H1 (cell line): ENCODE data around the gene TAC4. TPM values are rescaled to one million over a fixed set of nuclear protein-coding genes. Genes with fewer than 3 reads are reported as not detected.

Experiments
- CTCF ChIA-PET: fragments of 300-600 bp; sonication (Branson Sonifier 250); formaldehyde crosslinking; loops from one replicate; lab custom pipeline; 2021; ENCODE audit not compliant: partially characterized antibody; lab: Charles Lee
- POLR2A ChIA-PET: fragments of 300-600 bp; sonication (Branson Sonifier 250); formaldehyde crosslinking; loops from one replicate; lab custom pipeline; 2021; ENCODE audit warnings: inconsistent platforms; ENCODE audit not compliant: partially characterized antibody; lab: Charles Lee
- DNase-seq, 2 experiments: peaks; one replicate each; pipeline versions ENCODE4 v3.0.0 to v3.0.0-alpha.2; 2010 to 2022; ENCODE audit warnings: low spot score in 2 of 2, low read depth in 1 of 2, mixed read lengths in 1 of 2
- FAIRE-seq: peaks from 2 replicates; lab custom pipeline; 2011; peaks lifted over from hg19 to GRCh38; lab: Jason Lieb, UNC
- H2AFZ ChIP-seq: 2 replicates; pipeline ENCODE4 v1.8.1; 2012; ENCODE audit warnings: low read length, inconsistent platforms
- H2AK5ac ChIP-seq: 2 replicates; pipeline ENCODE4 v1.6.1; 2013; ENCODE audit warnings: low read depth, low read length
- H2BK120ac ChIP-seq: replicated peaks from 2 replicates; pipeline ENCODE3; 2013; ENCODE audit warnings: low read depth, low read length, inconsistent platforms
- H2BK12ac ChIP-seq: 2 replicates; pipeline ENCODE4 v1.6.1; 2013; ENCODE audit warnings: low read depth, low read length
- H2BK15ac ChIP-seq: 2 replicates; pipeline ENCODE4 v1.6.1; 2013; ENCODE audit warnings: low read length
- H2BK20ac ChIP-seq: 2 replicates; pipeline ENCODE4 v1.6.1; 2013; ENCODE audit warnings: low read length
- H2BK5ac ChIP-seq: 2 replicates; pipeline ENCODE4 v1.6.1; 2013; ENCODE audit warnings: low read depth, low read length
- H3K14ac ChIP-seq: 2 replicates; pipeline ENCODE4 v1.6.1; 2013; ENCODE audit warnings: inconsistent platforms; ENCODE audit not compliant: insufficient read length
- H3K18ac ChIP-seq: 2 replicates; pipeline ENCODE4 v1.6.1; 2013; ENCODE audit warnings: low read length; ENCODE audit errors: extremely low read depth
- H3K23ac ChIP-seq: 2 replicates; pipeline ENCODE4 v1.6.1; 2013; ENCODE audit warnings: inconsistent platforms; ENCODE audit not compliant: insufficient read length
- H3K23me2 ChIP-seq: 2 replicates; pipeline ENCODE4 v1.6.1; 2013; ENCODE audit warnings: low read depth, low read length
- H3K27ac ChIP-seq: 2 replicates; pipeline ENCODE4 v1.6.1; 2011; ENCODE audit warnings: low read depth, low read length, inconsistent platforms
- H3K27me3 ChIP-seq, 4 experiments: replicated peaks in 1 of 4; 1 replicate in 1 of 4; 2 replicates in 3 of 4; pipeline versions ENCODE4 v1.6.1 to v1.8.1; 2011 to 2013; ENCODE audit warnings: low read length in 3 of 4, mild to moderate bottlenecking in 3 of 4, inconsistent platforms in 2 of 4, mixed read lengths in 2 of 4, moderate library complexity in 1 of 4; ENCODE audit not compliant: control insufficient read depth in 3 of 4, insufficient read depth in 3 of 4; ENCODE audit errors: extremely low read depth in 1 of 4
- H3K36me3 ChIP-seq, 4 experiments: 2 replicates each; pipeline versions ENCODE4 v1.6.1 to v1.8.1; 2011 to 2013; ENCODE audit warnings: mild to moderate bottlenecking in 4 of 4, low read length in 3 of 4, moderate library complexity in 2 of 4, control low read depth in 1 of 4, inconsistent platforms in 1 of 4; ENCODE audit not compliant: insufficient read depth in 4 of 4, control insufficient read depth in 2 of 4
- H3K4ac ChIP-seq: replicated peaks from 2 replicates; pipeline ENCODE3; 2013; ENCODE audit warnings: low read length, low read depth, mixed read lengths, inconsistent platforms; ENCODE audit not compliant: insufficient read length
- H3K4me1 ChIP-seq, 4 experiments: replicated peaks in 1 of 4; 1 replicate in 1 of 4; 2 replicates in 3 of 4; pipeline versions ENCODE4 v1.6.1 to v1.8.1; 2011 to 2013; ENCODE audit warnings: low read length in 3 of 4, inconsistent platforms in 2 of 4, mixed read lengths in 1 of 4; ENCODE audit not compliant: insufficient read depth in 4 of 4, control insufficient read depth in 3 of 4
- H3K4me2 ChIP-seq, 2 experiments: 2 replicates each; pipeline versions ENCODE4 v1.6.1 to v1.8.1; 2011 to 2013; ENCODE audit warnings: low read depth in 2 of 2, low read length in 2 of 2, control low read depth in 1 of 2, inconsistent platforms in 1 of 2, mild to moderate bottlenecking in 1 of 2; ENCODE audit not compliant: insufficient read depth in 1 of 2
- H3K4me3 ChIP-seq, 4 experiments: fragments of 200-600, 300-600 bp in 1 of 4; sonication (generic), shearing (Covaris generic), sonication (Bioruptor Twin) in 1 of 4; 2 replicates each; pipeline versions ENCODE4 v1.5.1 to v1.8.1; 2011 to 2016; ENCODE audit warnings: low read length in 4 of 4, low read depth in 3 of 4, control low read depth in 2 of 4, inconsistent platforms in 2 of 4, mild to moderate bottlenecking in 2 of 4, mixed read lengths in 1 of 4, moderate library complexity in 1 of 4; ENCODE audit not compliant: insufficient read depth in 2 of 4; ENCODE audit errors: extremely low read depth in 1 of 4
- H3K56ac ChIP-seq: replicated peaks from 2 replicates; pipeline ENCODE3; 2013; ENCODE audit warnings: low read depth, mild to moderate bottlenecking, mixed read lengths, low read length, inconsistent platforms; ENCODE audit not compliant: insufficient read length
- H3K79me1 ChIP-seq: 2 replicates; pipeline ENCODE4 v1.6.1; 2013; ENCODE audit warnings: low read depth, low read length, control low read depth
- H3K79me2 ChIP-seq, 2 experiments: 2 replicates each; pipeline versions ENCODE4 v1.6.1 to v1.8.1; 2012 to 2013; ENCODE audit warnings: low read length in 2 of 2, mild to moderate bottlenecking in 2 of 2, inconsistent platforms in 1 of 2; ENCODE audit not compliant: insufficient read depth in 2 of 2, control insufficient read depth in 1 of 2
- H3K9ac ChIP-seq, 4 experiments: replicated peaks in 1 of 4; 1 replicate in 1 of 4; 2 replicates in 3 of 4; pipeline versions ENCODE4 v1.6.1 to v1.8.1; 2011 to 2013; ENCODE audit warnings: low read depth in 3 of 4, low read length in 3 of 4, control low read depth in 2 of 4, mild to moderate bottlenecking in 2 of 4, moderate library complexity in 2 of 4, inconsistent platforms in 1 of 4; ENCODE audit errors: extremely low read depth in 1 of 4
- H3K9me3 ChIP-seq, 2 experiments: 2 replicates each; pipeline versions ENCODE4 v1.6.1 to v1.8.1; 2012 to 2013; ENCODE audit warnings: mild to moderate bottlenecking in 2 of 2, moderate library complexity in 2 of 2, control low read depth in 1 of 2, inconsistent platforms in 1 of 2, low read depth in 1 of 2, low read length in 1 of 2, mixed read lengths in 1 of 2; ENCODE audit not compliant: insufficient read depth in 2 of 2
- H4K20me1 ChIP-seq, 2 experiments: replicated peaks in 1 of 2; 2 replicates each; pipeline versions ENCODE3 to v1.8.1; 2011 to 2013; ENCODE audit warnings: inconsistent platforms in 2 of 2, low read length in 2 of 2, mild to moderate bottlenecking in 1 of 2; ENCODE audit not compliant: insufficient read depth in 2 of 2, control insufficient read depth in 1 of 2
- H4K5ac ChIP-seq: 2 replicates; pipeline ENCODE4 v1.6.1; 2013; ENCODE audit warnings: low read length, low read depth, mixed read lengths, inconsistent platforms; ENCODE audit not compliant: insufficient read length
- H4K8ac ChIP-seq: 2 replicates; pipeline ENCODE4 v1.8.0; 2013; ENCODE audit warnings: mild to moderate bottlenecking, moderate library complexity, low read length, inconsistent platforms; ENCODE audit not compliant: insufficient read depth; ENCODE audit errors: extremely low read depth
- H4K91ac ChIP-seq: replicated peaks from 2 replicates; pipeline ENCODE3; 2013; ENCODE audit warnings: low read length, mixed read lengths, inconsistent platforms; ENCODE audit not compliant: insufficient read length
- ASH2L ChIP-seq: fragments of 200-600, 300-600 bp; sonication (generic); IDR thresholded peaks from one replicate; pipeline ENCODE4 v1.7.1; 2017; ENCODE audit warnings: low read length
- BACH1 ChIP-seq: IDR thresholded peaks from 2 replicates; pipeline ENCODE4 v1.6.1; 2012; ENCODE audit warnings: low read length, improper control_type of control experiment
- CHD1 ChIP-seq: IDR thresholded peaks from 2 replicates; pipeline ENCODE4 v1.6.1; 2012; ENCODE audit warnings: low read depth, low read length, improper control_type of control experiment
- CREB1 ChIP-seq: IDR thresholded peaks from 2 replicates; pipeline ENCODE4 v1.6.1; 2012; ENCODE audit warnings: inconsistent platforms
- CTBP2 ChIP-seq: IDR thresholded peaks from 2 replicates; pipeline ENCODE4 v1.7.0; 2011; ENCODE audit warnings: borderline replicate concordance, mild to moderate bottlenecking, moderate library complexity, mixed read lengths, low read length; ENCODE audit not compliant: insufficient read depth, insufficient read length
- GTF2F1 ChIP-seq: IDR thresholded peaks from 2 replicates; pipeline ENCODE4 v1.6.1; 2012; ENCODE audit warnings: low read depth, low read length, improper control_type of control experiment, borderline replicate concordance
- JUND ChIP-seq: IDR thresholded peaks from 2 replicates; pipeline ENCODE4 v1.6.1; 2011; ENCODE audit warnings: mild to moderate bottlenecking, improper control_type of control experiment, low read length
- KDM4A ChIP-seq: IDR thresholded peaks from one replicate; pipeline ENCODE4 v1.7.1; 2012; ENCODE audit warnings: low read depth, mild to moderate bottlenecking, moderate library complexity, low read length, inconsistent platforms; ENCODE audit not compliant: severe bottlenecking
- SIN3A ChIP-seq, 2 experiments: IDR thresholded peaks in 1 of 2; conservative IDR thresholded peaks in 1 of 2; 2 replicates each; pipeline ENCODE4 v1.6.1; 2011 to 2012; ENCODE audit warnings: low read length in 2 of 2, improper control_type of control experiment in 1 of 2, low read depth in 1 of 2, mild to moderate bottlenecking in 1 of 2
- SIX5 ChIP-seq: IDR thresholded peaks from 2 replicates; pipeline ENCODE4 v1.6.1; 2011; ENCODE audit warnings: mild to moderate bottlenecking, low read depth, low read length
- SP4 ChIP-seq: IDR thresholded peaks from 2 replicates; pipeline ENCODE4 v1.6.1; 2012; ENCODE audit warnings: low read length, inconsistent platforms
- SRF ChIP-seq: IDR thresholded peaks from 2 replicates; pipeline ENCODE4 v1.6.1; 2011; ENCODE audit warnings: mild to moderate bottlenecking, low read depth, low read length, moderate library complexity
- TCF12 ChIP-seq: IDR thresholded peaks from 2 replicates; pipeline ENCODE4 v1.6.1; 2011; ENCODE audit warnings: low read depth, mild to moderate bottlenecking, low read length
- USF2 ChIP-seq: IDR thresholded peaks from 2 replicates; pipeline ENCODE4 v1.6.1; 2011; ENCODE audit warnings: low read length, improper control_type of control experiment
- WGBS, 2 experiments: shearing (Covaris generic) in 1 of 2; methylation state at CpG; one replicate each; pipeline versions ENCODE4 v1.1.6 to v1.1.7; 2013 to 2015; ENCODE audit warnings: low lambda C conversion rate in 2 of 2, mixed read lengths in 2 of 2, inconsistent platforms in 1 of 2, low coverage in 1 of 2, missing lambda C conversion rate in 1 of 2; ENCODE audit not compliant: insufficient replicate concordance in 2 of 2, insufficient coverage in 1 of 2, insufficient read length in 1 of 2; ENCODE audit errors: extremely low coverage in 1 of 2, missing lambda C conversion rate in 1 of 2; 5-methylcytosine and 5-hydroxymethylcytosine counted together
- polyA plus RNA-seq, 7 experiments: library from polyadenylated mRNA; depleted of rRNA in 3 of 7; stranded (reverse) in 5 of 7; unstranded in 2 of 7; fragments of >200 nt in 5 of 7; fragments of 200-250 nt in 2 of 7; gene quantifications; 1 replicate in 5 of 7; 2 replicates in 1 of 7; 4 replicates in 1 of 7; pipeline versions ENCODE4 v1.2.1 to v1.2.3, GENCODE V29; 2011 to 2013; ENCODE audit warnings: missing spikeins in 2 of 7, mixed read lengths in 2 of 7
- total RNA-seq: library from RNA; stranded (reverse); fragmentation: NEBNext Ultra II Directional; extraction: Animal tissue kit (Norgen Biotek cat#: 25700); gene quantifications from 2 replicates; pipeline ENCODE4 v1.2.1, GENCODE V29; 2021

Gene TAC4
- total and polyA plus RNA-seq, 2 of the 8 experiments (the other 6 are each of a cell fraction or from before 2014, with no cell fraction given) = 0.15 TPM; not detected in 1

- Histone ChIP-seq H3K18ac (no peak overlapping the region), H3K56ac (no peak overlapping the region), H4K91ac (no peak overlapping the region), H4K8ac (no peak overlapping the region), H2BK120ac (no peak overlapping the region), H3K9ac (0 out of 7 replicates have a peak overlapping the region, but pooled peaks of 1 of the 4 experiments have one; percentile 2), H3K27me3 (no peaks in the 10 kb centered on the region), H3K36me3 (peaks cover 25 to 51% (median 40%) of the 10 kb centered on the region in 4 experiments), H3K4me1 (peaks cover 4 to 29% (median 19%) of the 10 kb centered on the region in 4 experiments; a peak in 6 of 7 replicates), H2BK15ac (no peak overlapping the region), H4K20me1 (no peaks in the 10 kb centered on the region), H3K4me3 (no peak overlapping the region), H3K27ac (0 out of 2 replicates have a peak overlapping the region, but pooled peaks have one; percentile 10), H3K9me3 (no peaks in the 10 kb centered on the region), H2AFZ (no peak overlapping the region), H2BK5ac (no peak overlapping the region), H3K23ac (no peak overlapping the region), H3K79me2 (peaks cover 0 to 34% of the 10 kb centered on the region in 2 experiments; a peak in 3 of 4 replicates), H3K79me1 (no peaks in the 10 kb centered on the region; the same call in none of the 2 replicates), H2BK20ac (no peak overlapping the region), H3K4me2 (no peak overlapping the region), H3K4ac (peak overlapping the region; percentile 50), H2BK12ac (no peak overlapping the region), H4K5ac (no peak overlapping the region), H2AK5ac (no peak overlapping the region), H3K14ac (no peak overlapping the region), H3K23me2 (peaks cover 4% of the 10 kb centered on the region; the same call in 1 of the 2 replicates)
- no peak for TF ChIP-seq SRF
- TF ChIP-seq ASH2L = no peak
- no peak for TF ChIP-seq KDM4A
- TF ChIP-seq SIN3A (conservative IDR thresholded peaks at IDR 0.05 in 1 of 2, IDR thresholded peaks at IDR 0.05 in 1 of 2; ENCODE audit: low read depth in 1 of 2, low read length in 2 of 2) = no peak
- TF ChIP-seq CHD1 = no peak
- no peak for TF ChIP-seq SP4
- TF ChIP-seq JUND = no peak
- TF ChIP-seq USF2 = no peak
- no peak for TF ChIP-seq SIX5
- TF ChIP-seq TCF12 = no peak
- no peak for TF ChIP-seq CREB1
- no peak for TF ChIP-seq CTBP2
- TF ChIP-seq GTF2F1 = no peak
- no peak for TF ChIP-seq BACH1
- no peak for DNase-seq
- ChIA-PET POLR2A (no interaction called here), CTCF (interaction anchor here (0.6 kb wide), 1 partner anchor 276 kb away, joined by 3 read pairs; no protein-coding TSS in a partner anchor)
- FAIRE-seq = no peak
- 94% methylated on average over 5 of the region's 5 CpGs; no CpG with 5 or more reads in 1 of the 2 experiments for WGBS, 2 experiments
Measured at GRCh38 chr17:49819138-49819537, 28.7 kb downstream of the TAC4 start.
